Measurements from ENCODE around the gene PKD1.

PKD1 gene

DNA sequence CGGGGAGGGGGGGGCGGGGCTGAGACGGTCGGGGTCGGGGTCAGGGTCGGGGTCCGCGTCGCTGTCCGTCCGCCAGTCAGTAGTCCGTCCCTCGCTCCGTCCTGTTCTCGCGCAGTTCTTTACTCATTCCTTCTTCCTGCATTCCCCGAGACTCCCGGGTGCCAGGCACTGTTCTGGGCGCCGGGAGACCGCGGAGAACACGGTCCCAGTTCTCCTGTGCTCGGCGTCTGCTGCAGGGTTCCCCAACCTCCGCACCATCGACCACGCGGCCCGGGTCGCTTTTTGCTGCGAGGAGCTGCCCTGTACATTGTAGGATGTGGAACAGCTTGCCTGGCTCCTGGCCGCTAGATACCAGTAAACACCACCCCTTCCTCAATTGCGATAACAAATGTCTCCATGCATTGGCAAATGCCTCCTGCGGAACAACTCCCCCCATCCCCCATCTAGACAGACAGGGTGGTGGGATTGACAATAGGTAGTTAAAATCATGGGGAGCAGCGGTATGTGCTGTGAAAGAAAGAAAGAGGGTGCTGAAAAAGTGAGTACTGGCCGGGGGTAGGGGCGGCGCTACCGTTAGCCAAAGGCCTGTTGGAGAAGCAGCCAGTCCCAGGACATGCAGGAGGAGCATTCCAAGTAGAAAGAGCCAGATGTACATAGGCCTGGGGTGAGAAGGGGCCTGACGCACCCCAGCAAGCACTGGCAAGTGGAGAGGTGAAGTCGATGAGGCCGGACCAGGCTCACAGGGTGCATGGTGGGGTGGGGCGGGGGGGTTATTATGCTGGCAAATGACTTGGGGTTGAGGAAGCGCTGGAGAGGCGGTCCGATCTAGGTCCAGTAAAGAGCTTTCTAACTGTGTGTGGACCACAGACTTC is 20.5 kb upstream of the PKD1 start:
- Histone ChIP-seq H3K27ac (ENCODE audit: low read depth, low read length) (peak overlapping the region; percentile 86), H3K27me3 (ENCODE audit: control insufficient read depth in 1 of 2, insufficient read depth in 2 of 2, low read length in 2 of 2) (no peaks in the 10 kb centered on the region), H3K9ac (ENCODE audit: low read length) (peak overlapping the region; percentile 94), H3K36me3 (ENCODE audit: insufficient read depth, low read length) (peaks cover 5% of the 10 kb centered on the region), H3K4me1 (ENCODE audit: insufficient read depth, low read length) (peaks cover 73% of the 10 kb centered on the region), H3K9me3 (ENCODE audit: low read length) (no peaks in the 10 kb centered on the region), H3K4me3 (ENCODE audit: low read depth in 1 of 2, low read length in 2 of 2) (peak overlapping the region; percentile 83 to 91)

DNA sequence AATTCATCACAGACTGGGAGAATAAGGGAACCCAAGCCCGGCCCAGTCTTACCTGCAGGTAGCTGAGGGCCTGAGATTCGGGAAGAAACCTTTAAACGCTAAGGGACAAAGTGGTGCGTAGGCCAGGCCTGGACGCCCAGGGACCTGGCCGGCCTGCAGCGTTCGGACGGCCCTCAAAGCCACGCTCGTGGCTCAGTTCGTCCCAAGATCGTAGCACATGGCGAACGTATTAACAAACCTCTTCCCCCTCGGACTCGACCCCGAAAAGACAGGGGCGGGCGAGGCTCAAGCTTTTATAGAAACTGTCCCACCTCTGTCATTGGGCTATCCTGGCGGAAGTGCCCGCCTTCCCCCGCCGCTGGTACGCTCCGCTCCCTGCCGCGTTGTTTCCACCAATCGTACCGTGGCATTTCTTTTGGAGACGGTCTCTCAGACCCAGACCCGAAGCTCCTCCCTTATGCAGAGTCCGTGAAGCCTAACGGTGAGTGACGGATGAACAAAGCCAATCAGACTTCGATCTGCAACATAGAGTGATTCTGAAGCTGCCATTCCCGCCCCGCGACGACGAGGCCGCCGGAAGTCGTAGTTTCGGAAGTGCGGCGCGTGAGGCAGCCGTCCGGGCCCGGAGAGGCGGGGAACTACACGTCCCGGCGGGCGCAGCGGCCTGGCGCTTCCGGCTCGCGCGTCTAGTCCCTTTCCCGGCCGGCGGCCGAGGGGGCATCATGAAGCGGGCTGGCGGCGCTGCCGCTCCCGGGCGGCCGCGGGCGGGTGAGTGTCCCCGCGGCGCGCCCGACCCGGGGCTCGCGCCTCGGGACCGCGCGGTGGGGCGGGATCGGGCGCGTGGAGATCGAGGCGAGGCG is 19.6 kb upstream of the PKD1 start, which contains the start of gene TRAF7:
Gene TRAF7 (plus strand): TSS at position 692 of the 860 bp plus-strand sequence. CDS start 8,139 bp downstream, outside the sequence.
- peak within 1 kb of the TSS; percentile 93 for H3K27ac ChIP-seq (ENCODE audit: low read depth, low read length)
- H3K9me3 ChIP-seq (ENCODE audit: low read length) = no peaks in the 10 kb centered on the region
- peak within 1 kb of the TSS; percentile 99 for H3K9ac ChIP-seq (ENCODE audit: low read length)
- H3K4me3 ChIP-seq (ENCODE audit: low read depth in 1 of 2, low read length in 2 of 2) = peak within 1 kb of the TSS; percentile 91 to 100
- H3K36me3 ChIP-seq (ENCODE audit: insufficient read depth, low read length) = peaks cover 5% of the 10 kb centered on the region
- no peaks in the 10 kb centered on the region for H3K27me3 ChIP-seq (ENCODE audit: control insufficient read depth in 1 of 2, insufficient read depth in 2 of 2, low read length in 2 of 2)
- H3K4me1 ChIP-seq (ENCODE audit: insufficient read depth, low read length) = peaks cover 76% of the 10 kb centered on the region

DNA sequence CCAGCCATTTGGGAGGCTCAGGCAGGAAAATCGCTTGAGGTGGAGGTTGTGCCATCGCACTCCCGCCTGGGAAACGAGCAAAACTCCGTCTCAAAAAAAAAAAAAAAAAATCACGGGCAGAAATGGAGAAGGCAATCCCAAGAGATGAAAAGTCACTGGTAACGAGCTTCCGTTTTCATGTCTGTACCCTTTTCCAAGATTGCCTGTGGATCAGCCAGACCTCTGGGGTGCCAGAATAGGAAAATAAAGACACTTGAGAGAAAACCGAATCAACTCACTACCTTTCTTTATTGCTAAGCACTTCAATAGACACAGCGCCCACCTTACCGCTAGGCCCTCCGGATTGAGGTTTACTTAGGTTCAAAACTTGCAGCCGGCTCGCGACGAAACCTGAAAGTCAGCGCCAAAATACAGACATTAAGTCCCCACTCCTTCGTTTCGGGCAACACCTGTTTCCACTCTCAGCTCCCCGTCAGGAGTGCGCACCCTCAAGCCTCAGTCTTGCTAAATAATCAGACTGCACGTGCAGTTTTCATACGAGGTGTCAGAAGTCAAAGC is 18.9 kb upstream of the PKD1 start:
- H3K9me3 ChIP-seq (ENCODE audit: low read length) = no peaks in the 10 kb centered on the region

DNA sequence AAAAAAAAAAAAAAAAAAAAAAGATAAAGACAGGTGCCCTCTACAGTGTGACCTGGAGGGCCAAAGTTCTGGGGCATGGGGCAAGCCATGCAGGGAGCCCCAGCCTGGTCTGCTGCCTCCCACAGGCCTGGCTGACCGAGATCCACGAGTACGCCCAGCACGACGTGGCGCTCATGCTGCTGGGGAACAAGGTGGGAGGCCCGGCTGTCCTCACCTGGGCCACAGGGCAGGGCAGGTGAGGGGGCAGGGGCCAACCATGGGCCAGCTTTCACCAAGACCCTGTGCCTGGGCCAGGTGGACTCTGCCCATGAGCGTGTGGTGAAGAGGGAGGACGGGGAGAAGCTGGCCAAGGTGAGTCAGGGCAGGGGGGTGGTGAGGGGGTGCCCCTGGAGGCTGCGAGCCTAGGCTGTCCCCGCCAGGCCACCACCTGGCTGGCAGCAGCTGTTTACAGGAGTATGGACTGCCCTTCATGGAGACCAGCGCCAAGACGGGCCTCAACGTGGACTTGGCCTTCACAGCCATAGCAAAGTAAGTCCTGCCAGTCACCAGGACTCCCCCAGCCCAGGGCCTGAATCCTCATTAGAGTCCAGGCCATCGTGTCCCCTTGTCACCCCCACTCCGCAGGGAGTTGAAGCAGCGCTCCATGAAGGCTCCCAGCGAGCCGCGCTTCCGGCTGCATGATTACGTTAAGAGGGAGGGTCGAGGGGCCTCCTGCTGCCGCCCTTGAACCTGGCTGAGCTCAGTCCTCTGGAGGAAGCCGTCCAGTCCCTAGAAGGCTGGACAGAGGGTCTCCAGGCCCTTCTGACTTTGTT is 17.2 kb upstream of the PKD1 start:
- peaks cover 5% of the 10 kb centered on the region for H3K36me3 ChIP-seq (ENCODE audit: insufficient read depth, low read length)
- peaks cover 73% of the 10 kb centered on the region for H3K4me1 ChIP-seq (ENCODE audit: insufficient read depth, low read length)
- H3K4me3 ChIP-seq (ENCODE audit: low read depth in 1 of 2, low read length in 2 of 2) = peak overlapping the region; percentile 91 to 100
- no peaks in the 10 kb centered on the region for H3K9me3 ChIP-seq (ENCODE audit: low read length)
- H3K27ac ChIP-seq (ENCODE audit: low read depth, low read length) = peak overlapping the region; percentile 93
- no peaks in the 10 kb centered on the region for H3K27me3 ChIP-seq (ENCODE audit: control insufficient read depth in 1 of 2, insufficient read depth in 2 of 2, low read length in 2 of 2)
- peak overlapping the region; percentile 99 for H3K9ac ChIP-seq (ENCODE audit: low read length)

More for the DNA sequence above, 18.9 kb upstream of the PKD1 start:
- Histone ChIP-seq H3K9ac (ENCODE audit: low read length) (peak overlapping the region; percentile 99), H3K27me3 (ENCODE audit: control insufficient read depth in 1 of 2, insufficient read depth in 2 of 2, low read length in 2 of 2) (no peaks in the 10 kb centered on the region), H3K27ac (ENCODE audit: low read depth, low read length) (peak overlapping the region; percentile 93), H3K4me3 (ENCODE audit: low read depth in 1 of 2, low read length in 2 of 2) (peak overlapping the region; percentile 91 to 100), H3K36me3 (ENCODE audit: insufficient read depth, low read length) (peaks cover 5% of the 10 kb centered on the region), H3K4me1 (ENCODE audit: insufficient read depth, low read length) (peaks cover 75% of the 10 kb centered on the region)

DNA sequence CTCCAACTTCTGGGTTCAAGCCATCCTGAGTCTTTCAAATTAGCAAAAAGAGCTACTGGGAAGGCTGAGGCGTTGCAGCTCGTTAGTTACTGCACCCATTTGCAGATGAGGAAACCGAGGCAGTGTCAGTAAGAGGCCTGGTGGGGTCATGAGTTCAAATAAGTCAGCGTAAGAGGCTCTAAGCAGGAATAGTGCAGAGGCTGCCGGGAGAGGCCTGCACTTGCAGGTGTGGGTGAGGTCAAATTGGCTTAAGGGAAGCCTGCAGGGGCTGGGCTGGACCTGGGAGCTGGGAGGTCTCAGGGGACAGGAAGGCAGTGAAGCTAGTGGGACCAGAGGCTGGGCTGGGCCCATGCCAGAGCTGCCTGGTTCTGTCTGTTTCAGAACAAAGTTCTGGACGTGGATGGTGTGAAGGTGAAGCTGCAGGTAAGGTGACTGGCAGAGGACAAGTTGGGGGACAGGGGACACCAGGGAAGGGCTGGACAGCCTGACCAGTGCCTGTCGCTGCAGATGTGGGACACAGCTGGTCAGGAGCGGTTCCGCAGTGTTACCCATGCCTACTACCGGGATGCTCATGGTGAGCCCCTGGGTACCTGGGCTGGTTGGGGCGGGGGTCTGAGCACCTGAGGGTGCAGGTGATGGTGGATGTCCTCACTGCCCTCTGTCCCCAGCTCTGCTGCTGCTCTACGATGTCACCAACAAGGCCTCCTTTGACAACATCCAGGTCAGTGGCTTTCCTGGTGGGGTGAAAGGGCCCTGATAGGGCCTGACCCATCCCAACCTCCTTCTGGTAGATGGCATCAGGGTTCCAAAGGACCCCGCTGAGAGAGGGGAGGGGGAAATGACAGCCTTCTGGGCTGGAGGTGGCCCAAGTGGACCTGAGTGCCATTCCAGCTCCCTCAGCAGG is 15.7 kb upstream of the PKD1 start:
- Histone ChIP-seq H3K27ac (ENCODE audit: low read depth, low read length) (no peak overlapping the region), H3K9ac (ENCODE audit: low read length) (no peak overlapping the region), H3K4me1 (ENCODE audit: insufficient read depth, low read length) (peaks cover 64% of the 10 kb centered on the region), H3K4me3 (ENCODE audit: low read depth in 1 of 2, low read length in 2 of 2) (no peak overlapping the region), H3K9me3 (ENCODE audit: low read length) (no peaks in the 10 kb centered on the region), H3K36me3 (ENCODE audit: insufficient read depth, low read length) (peaks cover 5% of the 10 kb centered on the region), H3K27me3 (ENCODE audit: control insufficient read depth in 1 of 2, insufficient read depth in 2 of 2, low read length in 2 of 2) (no peaks in the 10 kb centered on the region)

DNA sequence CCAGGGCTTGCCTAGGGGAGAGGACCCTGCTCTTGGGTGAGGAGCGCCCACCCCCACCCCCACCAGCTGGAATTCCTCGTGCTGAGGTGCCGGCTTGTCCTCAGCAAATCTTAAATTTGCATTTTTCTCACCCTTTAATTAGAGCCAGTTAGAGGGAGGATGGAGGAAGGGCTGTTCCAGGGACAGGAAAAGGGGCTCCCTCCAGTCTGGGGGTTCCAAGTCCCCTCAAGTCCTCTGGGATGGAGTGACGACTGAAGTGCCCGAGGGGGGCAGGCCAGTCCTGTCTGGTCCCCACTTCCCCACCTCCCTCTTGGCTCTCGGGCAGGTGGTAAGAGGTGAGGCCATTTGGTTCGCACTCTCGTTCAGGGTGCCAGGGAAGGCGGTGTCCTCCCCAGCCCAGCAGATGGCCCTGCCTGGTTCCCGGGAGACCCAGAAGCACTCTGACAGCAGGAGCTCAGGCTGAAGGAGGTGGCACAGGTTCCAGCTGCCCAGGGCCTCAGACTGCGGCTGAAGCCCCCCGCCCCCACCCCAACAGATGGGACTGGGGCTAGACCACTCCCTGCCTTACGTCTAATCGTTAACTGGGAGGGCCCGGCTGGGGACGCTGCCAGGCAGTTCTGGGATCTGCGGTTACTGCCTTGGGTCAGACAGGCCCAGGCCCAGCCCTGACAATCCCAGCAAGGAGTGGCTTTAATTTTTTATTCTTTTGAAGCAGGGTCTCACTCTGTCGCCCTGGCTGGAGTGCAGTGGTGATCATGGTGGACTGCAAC is 14.9 kb upstream of the PKD1 start:
- Histone ChIP-seq H3K27ac (ENCODE audit: low read depth, low read length) (no peak overlapping the region), H3K36me3 (ENCODE audit: insufficient read depth, low read length) (peaks cover 5% of the 10 kb centered on the region), H3K9ac (ENCODE audit: low read length) (no peak overlapping the region), H3K27me3 (ENCODE audit: control insufficient read depth in 1 of 2, insufficient read depth in 2 of 2, low read length in 2 of 2) (no peaks in the 10 kb centered on the region), H3K4me1 (ENCODE audit: insufficient read depth, low read length) (peaks cover 64% of the 10 kb centered on the region), H3K4me3 (ENCODE audit: low read depth in 1 of 2, low read length in 2 of 2) (no peak overlapping the region), H3K9me3 (ENCODE audit: low read length) (no peaks in the 10 kb centered on the region)

- H3K4me1 ChIP-seq (ENCODE audit: insufficient read depth, low read length) = peaks cover 63% of the 10 kb centered on the region
- H3K4me3 ChIP-seq (ENCODE audit: low read depth in 1 of 2, low read length in 2 of 2) = no peak overlapping the region
- H3K36me3 ChIP-seq (ENCODE audit: insufficient read depth, low read length) = peaks cover 5% of the 10 kb centered on the region
Measured at GRCh38 chr16:2149630-2150417, 14.1 kb upstream of the PKD1 start.

DNA sequence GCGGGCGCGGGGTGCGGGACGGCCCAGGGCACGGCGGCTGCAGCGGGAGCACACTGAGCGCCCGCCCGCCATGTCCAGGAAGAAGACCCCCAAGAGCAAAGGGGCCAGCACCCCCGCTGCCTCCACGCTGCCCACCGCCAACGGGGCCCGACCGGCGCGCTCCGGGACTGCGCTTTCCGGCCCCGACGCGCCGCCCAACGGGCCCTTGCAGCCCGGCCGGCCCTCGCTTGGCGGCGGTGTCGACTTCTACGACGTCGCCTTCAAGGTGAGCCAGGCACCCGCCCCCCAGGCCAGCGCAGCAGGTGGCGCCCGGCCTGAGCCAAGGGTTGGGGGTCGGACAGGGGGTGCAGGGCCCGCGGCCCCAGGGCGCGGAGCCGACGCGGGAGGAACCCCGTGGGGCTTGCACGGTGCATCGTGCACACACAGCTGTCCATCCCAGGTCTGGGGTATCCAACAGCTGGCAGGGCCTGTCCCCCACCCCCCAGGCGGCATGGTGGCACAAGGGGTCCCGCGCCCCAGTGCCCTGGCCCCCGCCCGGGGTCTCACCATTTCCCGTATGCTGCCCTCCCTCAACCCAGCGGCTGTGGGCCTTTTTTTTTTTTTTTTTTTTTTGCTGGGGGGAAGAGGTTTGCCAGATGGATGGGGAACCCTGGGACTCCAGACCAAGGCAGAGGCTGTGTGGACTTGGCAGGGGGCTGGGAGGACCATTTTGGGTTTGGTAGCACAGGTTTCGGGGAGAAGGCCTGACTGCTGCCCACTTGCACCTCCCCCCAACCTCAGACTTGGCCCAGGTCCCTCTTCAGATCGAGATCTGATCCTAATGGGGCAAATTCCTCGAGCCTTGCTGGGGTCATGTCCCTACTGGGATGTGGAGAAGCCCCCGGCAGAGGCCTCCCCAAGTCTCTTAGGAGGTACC is 13.3 kb upstream of the PKD1 start:
- Histone ChIP-seq H3K4me1 (ENCODE audit: insufficient read depth, low read length) (peaks cover 55% of the 10 kb centered on the region), H3K4me3 (ENCODE audit: low read depth in 1 of 2, low read length in 2 of 2) (peak overlapping the region in 1 of 2 donors; percentile 32), H3K27me3 (ENCODE audit: control insufficient read depth in 1 of 2, insufficient read depth in 2 of 2, low read length in 2 of 2) (no peaks in the 10 kb centered on the region), H3K9ac (ENCODE audit: low read length) (no peak overlapping the region), H3K9me3 (ENCODE audit: low read length) (no peaks in the 10 kb centered on the region), H3K36me3 (ENCODE audit: insufficient read depth, low read length) (peaks cover 5% of the 10 kb centered on the region), H3K27ac (ENCODE audit: low read depth, low read length) (no peak overlapping the region)

More at GRCh38 chr16:2149630-2150417, 14.1 kb upstream of the PKD1 start:
- Histone ChIP-seq H3K27me3 (ENCODE audit: control insufficient read depth in 1 of 2, insufficient read depth in 2 of 2, low read length in 2 of 2) (no peaks in the 10 kb centered on the region), H3K9ac (ENCODE audit: low read length) (no peak overlapping the region), H3K27ac (ENCODE audit: low read depth, low read length) (no peak overlapping the region), H3K9me3 (ENCODE audit: low read length) (no peaks in the 10 kb centered on the region)

All from muscle layer of colon (tissue), 2 donors.